GM04503 (cell line): ENCODE results near the gene TOM1L2.
"Not testable (repeated sequence)": the region's sequence is repeated elsewhere in the genome, so short reads cannot be mapped to it uniquely, and the experiment has no call there.

Experiments used
- DNase-seq: peaks from one replicate; pipeline ENCODE4 v3.0.0-alpha.2; 2012; ENCODE audit warnings: low read depth

The TOM1L2 gene

GRCh38 chr17:17970699-17971430, 1.3 kb downstream of the TOM1L2 start:
- DNase-seq = no peak

- DNase-seq = no peak
Observed at GRCh38 chr17:17966399-17966798, 5.8 kb downstream of the TOM1L2 start.

GRCh38 chr17:17965152-17965721, 7.0 kb downstream of the TOM1L2 start:
- no peak for DNase-seq

- no peak for DNase-seq
Observed at GRCh38 chr17:17964710-17965109, 7.5 kb downstream of the TOM1L2 start.

- no peak for DNase-seq
Observed at GRCh38 chr17:17963694-17964436, 8.3 kb downstream of the TOM1L2 start.

GRCh38 chr17:17963066-17963465, 9.1 kb downstream of the TOM1L2 start:
- no peak for DNase-seq

GRCh38 chr17:17960500-17961030, 11.6 kb downstream of the TOM1L2 start:
- DNase-seq = no peak

- no peak for DNase-seq
Observed at GRCh38 chr17:17959520-17960361, 12.5 kb downstream of the TOM1L2 start.

GRCh38 chr17:17958982-17959381, 13.2 kb downstream of the TOM1L2 start:
- no peak for DNase-seq

GRCh38 chr17:17957584-17957916, 14.7 kb downstream of the TOM1L2 start:
- DNase-seq = no peak

- DNase-seq = not testable (repeated sequence)
Observed at GRCh38 chr17:17955790-17956341, 16.3 kb downstream of the TOM1L2 start.

- DNase-seq = no peak
Observed at GRCh38 chr17:17954079-17954478, 18.1 kb downstream of the TOM1L2 start.

GRCh38 chr17:17952691-17953090, 19.5 kb downstream of the TOM1L2 start:
- no peak for DNase-seq

- DNase-seq = no peak
Observed at GRCh38 chr17:17951524-17951923, 20.7 kb downstream of the TOM1L2 start.

GRCh38 chr17:17950806-17951205, 21.4 kb downstream of the TOM1L2 start:
- DNase-seq = no peak

GRCh38 chr17:17950347-17950746, 21.9 kb downstream of the TOM1L2 start:
- no peak for DNase-seq

GRCh38 chr17:17947966-17948365, 24.2 kb downstream of the TOM1L2 start:
- DNase-seq = no peak

GRCh38 chr17:17947309-17947708, 24.9 kb downstream of the TOM1L2 start:
- no peak for DNase-seq

- no peak for DNase-seq
Observed at GRCh38 chr17:17946093-17946492, 26.1 kb downstream of the TOM1L2 start.

- DNase-seq = no peak
Observed at GRCh38 chr17:17944743-17945142, 27.5 kb downstream of the TOM1L2 start.

GRCh38 chr17:17944242-17944641, 28.0 kb downstream of the TOM1L2 start:
- no peak for DNase-seq
